Eye (tissue), 1 donor: Measurements from ENCODE around the gene NOTCH3.

ENCODE experiments used
- DNase-seq: peaks from one replicate; pipeline ENCODE4 v3.0.0-alpha.2; 2015

NOTCH3 gene

GRCh38 chr19:15200553-15201364 is at the start of gene NOTCH3:
Gene NOTCH3 (minus strand): TSS chr19:15200995. CDS start chr19:15200905, 90 bp downstream.
- DNase-seq: peak; percentile 44

GRCh38 chr19:15250640-15250993 is 49.8 kb upstream of the NOTCH3 start:
- no peak for DNase-seq

- DNase-seq: peak; percentile 62
These were observed 49.3 kb upstream of the NOTCH3 start for GRCh38 chr19:15249972-15250639.

GRCh38 chr19:15249528-15249874 is 48.7 kb upstream of the NOTCH3 start:
- DNase-seq: no peak

GRCh38 chr19:15248648-15249527 is 48.1 kb upstream of the NOTCH3 start:
- DNase-seq: peak; percentile 18

GRCh38 chr19:15248106-15248505 is 47.3 kb upstream of the NOTCH3 start:
- no peak for DNase-seq

- no peak for DNase-seq
These were observed 46.6 kb upstream of the NOTCH3 start for GRCh38 chr19:15247107-15248014.

GRCh38 chr19:15246198-15246481 is 45.3 kb upstream of the NOTCH3 start:
- DNase-seq: no peak

GRCh38 chr19:15245370-15246197 is 44.8 kb upstream of the NOTCH3 start:
- no peak for DNase-seq

- DNase-seq: no peak
These were observed 44.0 kb upstream of the NOTCH3 start for GRCh38 chr19:15244808-15245207.

- no peak for DNase-seq
These were observed 43.5 kb upstream of the NOTCH3 start for GRCh38 chr19:15244106-15244803.

GRCh38 chr19:15243236-15243957 is 42.6 kb upstream of the NOTCH3 start:
- DNase-seq: no peak

- no peak for DNase-seq
These were observed 40.6 kb upstream of the NOTCH3 start for GRCh38 chr19:15241259-15241910.

- no peak for DNase-seq
These were observed 39.7 kb upstream of the NOTCH3 start for GRCh38 chr19:15240515-15240914.

- no peak for DNase-seq
These were observed 38.6 kb upstream of the NOTCH3 start for GRCh38 chr19:15239337-15239949.

- no peak for DNase-seq
These were observed 37.9 kb upstream of the NOTCH3 start for GRCh38 chr19:15238639-15239155.

- no peak for DNase-seq
These were observed 37.2 kb upstream of the NOTCH3 start for GRCh38 chr19:15237759-15238638.

- no peak for DNase-seq
These were observed 36.1 kb upstream of the NOTCH3 start for GRCh38 chr19:15236886-15237285.
